H9 (cell line): ENCODE measurements around the gene SLC47A1. TPM values are rescaled to one million over a fixed set of nuclear protein-coding genes. Genes with fewer than 3 reads are reported as not detected.

Source experiments
- DNase-seq: peaks from one replicate; pipeline ENCODE4 v3.0.0-alpha.2; 2017
- H2AFZ ChIP-seq: one replicate; pipeline ENCODE4 v1.6.1; 2013; ENCODE audit warnings: mild to moderate bottlenecking, low read length, control low read depth, moderate library complexity
- H2AK5ac ChIP-seq: 2 replicates; pipeline ENCODE4 v1.6.1; 2013; ENCODE audit warnings: low read length, control low read depth, mixed read lengths; ENCODE audit not compliant: insufficient read length
- H2BK120ac ChIP-seq: one replicate; pipeline ENCODE4 v1.6.1; 2013; ENCODE audit warnings: low read depth, mild to moderate bottlenecking, low read length, control low read depth, inconsistent platforms; ENCODE audit not compliant: poor library complexity, severe bottlenecking
- H2BK12ac ChIP-seq: 2 replicates; pipeline ENCODE4 v1.6.1; 2013; ENCODE audit warnings: low read length, control low read depth, mixed read lengths, low read depth; ENCODE audit not compliant: insufficient read length
- H2BK15ac ChIP-seq: 2 replicates; pipeline ENCODE4 v1.6.1; 2013; ENCODE audit warnings: low read depth, low read length, control low read depth
- H2BK20ac ChIP-seq: one replicate; pipeline ENCODE4 v1.6.1; 2013; ENCODE audit warnings: low read depth, mild to moderate bottlenecking, low read length, control low read depth, inconsistent platforms; ENCODE audit not compliant: poor library complexity, severe bottlenecking
- H2BK5ac ChIP-seq: 2 replicates; pipeline ENCODE4 v1.6.1; 2013; ENCODE audit warnings: low read length, control low read depth, mixed read lengths; ENCODE audit not compliant: insufficient read length
- H3K14ac ChIP-seq: 2 replicates; pipeline ENCODE4 v1.6.1; 2013; ENCODE audit warnings: low read length, control low read depth; ENCODE audit not compliant: insufficient read depth
- H3K18ac ChIP-seq: 2 replicates; pipeline ENCODE4 v1.6.1; 2013; ENCODE audit warnings: low read depth, mild to moderate bottlenecking, mixed read lengths, low read length, control low read depth; ENCODE audit not compliant: insufficient read length
- H3K23ac ChIP-seq: 2 replicates; pipeline ENCODE4 v1.6.1; 2013; ENCODE audit warnings: low read length, control low read depth, mixed read lengths, low read depth; ENCODE audit not compliant: insufficient read length
- H3K23me2 ChIP-seq: 2 replicates; pipeline ENCODE4 v1.6.1; 2013; ENCODE audit warnings: low read depth, mild to moderate bottlenecking, mixed read lengths, low read length, control low read depth; ENCODE audit not compliant: insufficient read length, poor library complexity, severe bottlenecking
- H3K27ac ChIP-seq: 2 replicates; pipeline ENCODE4 v1.5.1; 2013; ENCODE audit warnings: low read length, control low read depth, mixed read lengths, low read depth; ENCODE audit not compliant: insufficient read length
- H3K27me3 ChIP-seq: 2 replicates; pipeline ENCODE4 v1.6.1; 2013; ENCODE audit warnings: low read length, control low read depth, inconsistent platforms; ENCODE audit not compliant: insufficient read depth
- H3K4ac ChIP-seq: 2 replicates; pipeline ENCODE4 v1.6.1; 2013; ENCODE audit warnings: low read depth, mild to moderate bottlenecking, control low read depth, inconsistent platforms, low read length, moderate library complexity
- H3K4me1 ChIP-seq: 2 replicates; pipeline ENCODE4 v1.6.1; 2013; ENCODE audit warnings: low read length, control low read depth, inconsistent platforms; ENCODE audit not compliant: insufficient read depth
- H3K4me2 ChIP-seq: 2 replicates; pipeline ENCODE4 v1.6.1; 2013; ENCODE audit warnings: low read length, control low read depth, mixed read lengths; ENCODE audit not compliant: insufficient read length, insufficient read depth
- H3K56ac ChIP-seq: 2 replicates; pipeline ENCODE4 v1.6.1; 2013; ENCODE audit warnings: low read depth, mild to moderate bottlenecking, mixed read lengths, low read length, control low read depth; ENCODE audit not compliant: insufficient read length
- H3K79me1 ChIP-seq: 2 replicates; pipeline ENCODE4 v1.6.1; 2013; ENCODE audit warnings: low read depth, mild to moderate bottlenecking, moderate library complexity, low read length, control low read depth, inconsistent platforms; ENCODE audit not compliant: insufficient read depth, poor library complexity, severe bottlenecking
- H3K79me2 ChIP-seq: 2 replicates; pipeline ENCODE4 v1.6.1; 2013; ENCODE audit warnings: low read length, control low read depth, inconsistent platforms; ENCODE audit not compliant: insufficient read depth
- H3K9ac ChIP-seq: 2 replicates; pipeline ENCODE4 v1.6.1; 2013; ENCODE audit warnings: low read length, control low read depth, mixed read lengths; ENCODE audit not compliant: insufficient read length; ENCODE audit errors: extremely low read depth
- H3K9me3 ChIP-seq: one replicate; pipeline ENCODE4 v1.6.1; 2013; ENCODE audit warnings: low read depth, low read length, inconsistent platforms; ENCODE audit not compliant: control insufficient read depth
- H3T11ph ChIP-seq: one replicate; pipeline ENCODE4 v1.6.1; 2013; ENCODE audit warnings: mild to moderate bottlenecking, low read length, control low read depth, inconsistent platforms
- H4K20me1 ChIP-seq: one replicate; pipeline ENCODE4 v1.6.1; 2013; ENCODE audit not compliant: control insufficient read depth, insufficient read length, insufficient read depth
- H4K5ac ChIP-seq: 2 replicates; pipeline ENCODE4 v1.6.1; 2013; ENCODE audit warnings: low read depth, mild to moderate bottlenecking, mixed read lengths, low read length, control low read depth; ENCODE audit not compliant: insufficient read length
- H4K8ac ChIP-seq: replicated peaks from 2 replicates; pipeline ENCODE4 v1.6.1; 2013; ENCODE audit warnings: low read length, control low read depth, mixed read lengths, low read depth; ENCODE audit not compliant: insufficient read length
- H4K91ac ChIP-seq: 2 replicates; pipeline ENCODE4 v1.6.1; 2013; ENCODE audit warnings: low read depth, mild to moderate bottlenecking, moderate library complexity, mixed read lengths, low read length, control low read depth; ENCODE audit not compliant: insufficient read length
- H3K27ac Mint-ChIP-seq, 3 experiments: 2 replicates in 2 of 3; 3 replicates in 1 of 3; pipeline ENCODE4 v1.8.0; 2020 to 2021; ENCODE audit warnings: mixed read lengths in 3 of 3, mild to moderate bottlenecking in 1 of 3, moderate library complexity in 1 of 3
- H3K27me3 Mint-ChIP-seq: 2 replicates; pipeline ENCODE4 v1.8.0; 2021; ENCODE audit warnings: low read depth, mild to moderate bottlenecking, moderate library complexity, mixed read lengths
- H3K36me3 Mint-ChIP-seq, 3 experiments: 2 replicates in 2 of 3; 3 replicates in 1 of 3; pipeline ENCODE4 v1.8.0; 2020 to 2021; ENCODE audit warnings: low read depth in 3 of 3, mixed read lengths in 3 of 3; ENCODE audit not compliant: insufficient read depth in 1 of 3
- H3K4me1 Mint-ChIP-seq, 2 experiments: 2 replicates each; pipeline ENCODE4 v1.8.0; 2020; ENCODE audit warnings: mixed read lengths in 2 of 2
- H3K4me3 Mint-ChIP-seq, 2 experiments: 2 replicates in 1 of 2; 3 replicates in 1 of 2; pipeline ENCODE4 v1.8.0; 2020 to 2021; ENCODE audit warnings: mild to moderate bottlenecking in 2 of 2, mixed read lengths in 2 of 2, moderate library complexity in 1 of 2
- H3K9me3 Mint-ChIP-seq, 2 experiments: 2 replicates in 1 of 2; 3 replicates in 1 of 2; pipeline ENCODE4 v1.8.0; 2020; ENCODE audit warnings: mild to moderate bottlenecking in 2 of 2, mixed read lengths in 2 of 2, moderate library complexity in 1 of 2
- WGBS: extraction: QIAGEN DNeasy Blood & Tissue Kit; methylation state at CpG from one replicate; pipeline ENCODE4 v1.1.7; 2013; ENCODE audit warnings: missing lambda C conversion rate, low lambda C conversion rate, mixed read lengths; ENCODE audit not compliant: insufficient read length; ENCODE audit errors: extremely low coverage; 5-methylcytosine and 5-hydroxymethylcytosine counted together
- total RNA-seq: library from RNA; stranded (reverse); gene quantifications from 2 replicates; pipeline ENCODE4 v1.2.1, GENCODE V29; 2021
- TF ChIP-seq, protein P1 (sequence below): fragments of 200-600 bp; sonication (generic); conservative IDR thresholded peaks from 3 replicates; pipeline ENCODE4 v1.8.0; 2021; ENCODE audit warnings: antibody characterized with exemption, mild to moderate bottlenecking

Gene SLC47A1
- total RNA-seq, 1 experiment from 2014 or later: 4.0 TPM

DNA sequence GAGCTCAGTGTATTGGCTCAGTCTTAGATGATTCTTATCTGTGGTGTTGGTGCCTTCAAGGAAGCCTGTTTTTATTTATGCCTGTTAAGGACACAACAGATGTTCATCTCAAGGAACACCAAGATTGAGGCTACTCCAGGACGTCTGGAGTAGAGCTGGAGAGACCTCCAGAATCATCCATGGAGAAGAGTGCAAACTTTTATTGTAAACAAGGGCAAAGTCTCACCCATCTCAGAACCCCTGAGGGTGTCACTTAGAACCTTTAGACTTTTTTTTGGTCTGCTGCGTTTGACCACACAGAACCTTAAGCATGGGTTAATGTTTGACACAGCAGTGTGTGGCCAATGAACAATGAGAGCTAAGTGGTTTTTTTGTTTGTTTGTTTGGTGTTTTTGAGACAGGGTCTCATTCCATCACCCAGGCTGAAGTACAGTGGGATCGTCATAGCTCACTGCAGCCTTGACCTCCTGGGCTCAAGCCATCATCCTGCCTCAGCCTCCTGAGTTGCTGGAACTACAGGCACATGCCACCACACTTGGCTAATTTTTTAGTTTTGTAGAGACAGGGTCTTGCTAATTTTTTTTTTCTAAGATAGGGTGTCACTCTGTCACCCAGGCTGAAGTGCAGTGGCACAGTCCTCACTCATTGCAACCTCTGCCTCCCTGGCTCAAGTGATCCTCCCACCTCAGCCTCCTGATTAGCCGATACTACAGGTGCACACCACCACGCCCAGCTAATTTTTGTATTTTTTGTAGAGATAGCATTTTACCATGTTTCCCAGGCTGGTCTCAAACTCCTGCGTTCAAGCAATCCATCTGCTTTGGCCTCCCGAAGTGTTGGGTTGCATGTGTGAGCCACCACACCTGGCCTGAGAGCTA, 16.3 kb downstream of the SLC47A1 start:
- Mint-ChIP-seq H3K4me3 (no peak overlapping the region; a peak in 1 of 5 replicates), H3K27me3 (peaks cover 4% of the 10 kb centered on the region), H3K9me3 (no peaks in the 10 kb centered on the region; a peak in 1 of 5 replicates), H3K4me1 (peaks cover 11 to 21% of the 10 kb centered on the region in 2 experiments), H3K27ac (peak overlapping the region in 1 of 3 experiments; percentile 40; a peak in 1 of 7 replicates), H3K36me3 (peaks cover 0 to 2% (median 0%) of the 10 kb centered on the region in 3 experiments; a peak in 3 of 7 replicates)
- Histone ChIP-seq H3K23me2 (no peaks in the 10 kb centered on the region), H3K23ac (no peak overlapping the region), H3K27me3 (no peaks in the 10 kb centered on the region), H3K27ac (no peak overlapping the region), H3K9ac (no peak overlapping the region), H2BK12ac (no peak overlapping the region), H2BK5ac (no peak overlapping the region), H3T11ph (no peak overlapping the region), H3K4me1 (no peaks in the 10 kb centered on the region; the same call in 1 of the 2 replicates), H3K9me3 (no peaks in the 10 kb centered on the region), H2BK15ac (no peak overlapping the region), H2AK5ac (no peak overlapping the region), H2BK120ac (no peak overlapping the region), H2AFZ (no peak overlapping the region), H2BK20ac (no peak overlapping the region), H3K4ac (no peak overlapping the region), H4K5ac (no peak overlapping the region), H3K56ac (no peak overlapping the region), H3K79me2 (no peaks in the 10 kb centered on the region), H3K4me2 (no peak overlapping the region), H4K20me1 (no peaks in the 10 kb centered on the region), H4K8ac (no peak overlapping the region), H3K14ac (no peak overlapping the region), H4K91ac (no peak overlapping the region), H3K79me1 (no peaks in the 10 kb centered on the region), H3K18ac (no peak overlapping the region)
- no peak for DNase-seq
- TF ChIP-seq, protein P1, sequence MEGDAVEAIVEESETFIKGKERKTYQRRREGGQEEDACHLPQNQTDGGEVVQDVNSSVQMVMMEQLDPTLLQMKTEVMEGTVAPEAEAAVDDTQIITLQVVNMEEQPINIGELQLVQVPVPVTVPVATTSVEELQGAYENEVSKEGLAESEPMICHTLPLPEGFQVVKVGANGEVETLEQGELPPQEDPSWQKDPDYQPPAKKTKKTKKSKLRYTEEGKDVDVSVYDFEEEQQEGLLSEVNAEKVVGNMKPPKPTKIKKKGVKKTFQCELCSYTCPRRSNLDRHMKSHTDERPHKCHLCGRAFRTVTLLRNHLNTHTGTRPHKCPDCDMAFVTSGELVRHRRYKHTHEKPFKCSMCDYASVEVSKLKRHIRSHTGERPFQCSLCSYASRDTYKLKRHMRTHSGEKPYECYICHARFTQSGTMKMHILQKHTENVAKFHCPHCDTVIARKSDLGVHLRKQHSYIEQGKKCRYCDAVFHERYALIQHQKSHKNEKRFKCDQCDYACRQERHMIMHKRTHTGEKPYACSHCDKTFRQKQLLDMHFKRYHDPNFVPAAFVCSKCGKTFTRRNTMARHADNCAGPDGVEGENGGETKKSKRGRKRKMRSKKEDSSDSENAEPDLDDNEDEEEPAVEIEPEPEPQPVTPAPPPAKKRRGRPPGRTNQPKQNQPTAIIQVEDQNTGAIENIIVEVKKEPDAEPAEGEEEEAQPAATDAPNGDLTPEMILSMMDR: no peak
- WGBS: no CpG with 5 or more reads among the region's 7 CpGs
